Esophagus squamous epithelium (tissue), 5 donors: ENCODE measurements around the gene NEIL1. TPM values are rescaled to one million over a fixed set of nuclear protein-coding genes. Genes with fewer than 3 reads are reported as not detected.

ENCODE experiments used
- DNase-seq: peaks from one replicate; lab custom pipeline; 2025; lab: John Stamatoyannopoulos, UW
- H3K27ac ChIP-seq, 4 donors: fragments of 200-600 bp; sonication (generic); one replicate each; pipeline ENCODE4 v1.5.1; 2016 to 2019; ENCODE audit warnings: mild to moderate bottlenecking in 1 of 4
- H3K27me3 ChIP-seq, 4 donors: fragments of 200-600 bp; sonication (generic); 1 replicate in 3 of 4; 2 replicates in 1 of 4; pipeline versions ENCODE4 v1.5.1 to v1.6.0; 2017 to 2021; ENCODE audit warnings: antibody characterized with exemption in 1 of 4
- H3K36me3 ChIP-seq, 3 donors: fragments of 200-600 bp; sonication (generic); one replicate each; pipeline ENCODE4 v1.5.1; 2016 to 2019
- H3K4me1 ChIP-seq, 3 donors: fragments of 200-600 bp; sonication (generic); one replicate each; pipeline ENCODE4 v1.5.1; 2017 to 2019
- H3K4me3 ChIP-seq, 4 donors: fragments of 200-600 bp; sonication (generic); 1 replicate in 3 of 4; 2 replicates in 1 of 4; pipeline ENCODE4 v1.5.1; 2016 to 2019; ENCODE audit warnings: mild to moderate bottlenecking in 2 of 4, moderate library complexity in 1 of 4
- H3K9me3 ChIP-seq, 3 donors: fragments of 200-600 bp; sonication (generic); one replicate each; pipeline ENCODE4 v1.5.1; 2016 to 2019
- CTCF ChIP-seq, 6 experiments: fragments of 450-650 bp in 4 of 6; fragments of 200-600 bp in 2 of 6; sonication (generic) in 2 of 6; IDR thresholded peaks; one replicate each; pipeline ENCODE4 v1.5.1; 2016 to 2019; ENCODE audit warnings: antibody characterized with exemption in 6 of 6, mild to moderate bottlenecking in 4 of 6, moderate library complexity in 4 of 6
- POLR2A ChIP-seq, 4 donors: fragments of 450-650 bp; IDR thresholded peaks; one replicate each; pipeline ENCODE4 v1.6.1; 2017; ENCODE audit warnings: antibody characterized with exemption in 4 of 4, mild to moderate bottlenecking in 4 of 4, moderate library complexity in 3 of 4
- WGBS, 2 donors: methylation state at CpG; one replicate each; pipeline ENCODE4 v1.1.5; 2018; 5-methylcytosine and 5-hydroxymethylcytosine counted together
- intact Hi-C: fragments of 100-400 bp; cut with DNase I; formaldehyde crosslinking; loops from one replicate; pipeline ENCODE4 v1.15.0; 2022
- total RNA-seq, 4 donors: library from RNA; depleted of rRNA; stranded (reverse); fragments of >200 nt; gene quantifications; one replicate each; pipeline ENCODE4 v1.1.0, GENCODE V29; 2016
- donor health status: DM: yes; HTN: yes; CAD: no.

Gene NEIL1
- total RNA-seq, 4 donors from 2014 or later = 7.9 to 58.0 (median 10.9) TPM

DNA sequence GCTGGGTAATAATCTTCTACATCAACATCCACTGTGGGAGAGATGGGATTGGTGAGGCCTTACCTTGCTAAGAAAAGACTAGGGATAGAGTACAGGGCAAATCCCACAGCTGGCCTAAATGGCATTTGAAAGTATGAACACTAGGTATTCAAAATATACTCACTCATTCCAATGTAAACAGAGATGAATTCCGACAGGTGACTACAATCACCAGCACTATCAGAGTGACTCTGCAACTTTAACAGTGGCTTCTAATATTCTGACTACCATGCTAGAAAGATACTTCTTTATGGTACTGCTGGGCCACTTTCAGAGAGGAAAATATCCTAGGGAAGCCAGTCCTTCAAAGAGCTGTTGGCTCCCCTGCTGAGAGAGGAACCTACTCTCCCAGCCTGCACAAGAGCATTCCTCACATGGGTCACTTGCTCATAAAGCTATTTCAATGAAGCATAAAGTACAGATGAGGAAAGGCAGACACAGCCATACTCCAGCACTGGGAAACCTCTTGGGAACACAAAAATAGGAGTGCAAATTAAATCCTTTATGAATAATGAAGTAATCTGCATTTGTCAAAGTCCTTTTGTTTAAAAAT lies 43.0 kb downstream of the NEIL1 start:
- 42 to 71% methylated on average over 1 of the region's 1 CpG for WGBS, 2 donors
- peaks cover 31 to 100% (median 47%) of the 10 kb centered on the region in 3 donors for H3K36me3 ChIP-seq
- intact Hi-C loops = no loop called here
- TF ChIP-seq POLR2A (IDR thresholded peaks at IDR 0.05) = no peak
- TF ChIP-seq CTCF (IDR thresholded peaks at IDR 0.05) = no peak
- no peak overlapping the region for H3K27ac ChIP-seq
- H3K27me3 ChIP-seq = no peaks in the 10 kb centered on the region
- no peak overlapping the region for H3K4me3 ChIP-seq
- H3K9me3 ChIP-seq = no peaks in the 10 kb centered on the region
- no peak for DNase-seq
- no peaks in the 10 kb centered on the region for H3K4me1 ChIP-seq

DNA sequence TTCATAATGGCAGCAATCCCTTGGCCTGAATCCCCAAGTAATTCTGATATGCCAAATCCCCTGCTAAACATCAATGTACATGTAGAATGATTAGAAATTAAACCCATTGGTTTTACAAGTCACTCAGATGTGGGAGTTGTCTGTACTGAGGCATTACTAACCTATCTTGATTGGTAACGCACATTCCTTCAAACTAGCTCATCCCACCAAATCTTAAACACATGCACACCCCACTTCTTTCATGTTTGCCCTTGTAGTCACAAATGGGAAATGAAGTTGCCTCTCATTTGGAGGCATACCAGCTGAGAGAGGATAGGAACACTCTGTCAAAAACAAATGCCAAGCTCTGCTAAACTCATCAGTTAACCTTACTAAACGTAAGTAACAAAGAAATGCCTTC lies 50.7 kb downstream of the NEIL1 start:
- 86 to 94% methylated on average over 2 of the region's 2 CpGs for WGBS, 2 donors
- Histone ChIP-seq H3K9me3 (no peaks in the 10 kb centered on the region), H3K4me1 (no peaks in the 10 kb centered on the region), H3K27ac (no peak overlapping the region), H3K36me3 (peaks cover 0 to 100% (median 56%) of the 10 kb centered on the region in 3 donors), H3K4me3 (no peak overlapping the region), H3K27me3 (no peaks in the 10 kb centered on the region)
- no peak for DNase-seq
- intact Hi-C loops = no loop called here
- TF ChIP-seq POLR2A (IDR thresholded peaks at IDR 0.05) (no peak), CTCF (IDR thresholded peaks at IDR 0.05) (no peak)

DNA sequence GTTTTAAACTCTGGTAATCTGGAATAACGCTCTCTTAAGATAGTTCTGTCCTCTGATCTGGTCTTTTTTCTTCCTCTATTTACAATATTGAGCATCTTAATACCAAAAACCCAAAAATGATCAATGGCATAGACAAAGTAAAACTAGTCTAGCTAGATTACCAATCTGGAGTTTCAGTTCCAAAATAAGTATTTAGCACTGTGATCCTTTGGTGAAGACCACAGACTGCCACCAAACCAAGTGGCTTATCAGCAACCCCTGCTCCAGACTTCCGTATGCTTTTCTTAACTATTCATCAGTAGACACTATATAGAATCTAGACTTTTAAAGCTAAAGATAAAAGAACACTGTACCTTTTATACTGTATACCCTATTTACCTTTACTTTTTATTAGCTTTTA lies 57.1 kb downstream of the NEIL1 start:
- Histone ChIP-seq H3K36me3 (peaks cover 8 to 100% (median 57%) of the 10 kb centered on the region in 3 donors), H3K4me3 (no peak overlapping the region), H3K9me3 (no peaks in the 10 kb centered on the region), H3K4me1 (no peaks in the 10 kb centered on the region), H3K27me3 (no peaks in the 10 kb centered on the region), H3K27ac (no peak overlapping the region)
- no peak for DNase-seq
- WGBS, 2 donors = 87% methylated on average over 2 of the region's 2 CpGs
- TF ChIP-seq CTCF (IDR thresholded peaks at IDR 0.05) (no peak), POLR2A (IDR thresholded peaks at IDR 0.05) (no peak)
- intact Hi-C loops = no loop called here

Other genes with a start within 250 kb of the NEIL1 start
- gene C15orf39, start 145.2 kb upstream of the NEIL1 start, total RNA-seq = 10 to 100 TPM; 12.3 to 33.3 (median 21.5) TPM
- not detected for gene GOLGA6C, start 88.7 kb upstream of the NEIL1 start, total RNA-seq
- not detected for gene GOLGA6D, start 64.2 kb upstream of the NEIL1 start, total RNA-seq
- gene COMMD4, start 11.0 kb upstream of the NEIL1 start, total RNA-seq = 10 to 100 TPM; 35.5 to 54.4 (median 44.5) TPM
- 100 to 1,000 TPM in 2 of 4 donors, 10 to 100 TPM in 2; 60.3 to 134 (median 83.8) TPM for gene MAN2C1, start 21.6 kb downstream of the NEIL1 start, total RNA-seq
- gene SIN3A, start 104.7 kb downstream of the NEIL1 start, total RNA-seq = 10 to 100 TPM; 22.3 to 49.8 (median 26.0) TPM
- 10 to 100 TPM in 1 of 4 donors, 1 to 10 TPM in 3; 4.9 to 13.5 (median 8.5) TPM for gene PTPN9, start 232.3 kb downstream of the NEIL1 start, total RNA-seq